B cell (primary cell): ENCODE data around the gene SEC16B. TPM values are rescaled to one million over a fixed set of nuclear protein-coding genes. Genes with fewer than 3 reads are reported as not detected.

ENCODE experiments used
- ATAC-seq: fragments of 200-7000 bp; cut with Tn5 transposase; one replicate; pipeline ENCODE4 v1.10.0; 2021; ENCODE audit warnings: low read depth, mild to moderate bottlenecking, moderate number of reproducible peaks, moderate library complexity
- CTCF ChIA-PET: fragments of 350-600 bp; sonication (Branson Sonifier 250); formaldehyde crosslinking; loops from one replicate; lab custom pipeline; 2021; ENCODE audit warnings: antibody characterized with exemption, inconsistent platforms; lab: Charles Lee
- POLR2A ChIA-PET: fragments of 350-600 bp; sonication (Branson Sonifier 250); formaldehyde crosslinking; loops from one replicate; lab custom pipeline; 2021; ENCODE audit warnings: antibody characterized with exemption; lab: Charles Lee
- DNase-seq: peaks from one replicate; pipeline ENCODE4 v3.0.0; 2013
- H2AFZ ChIP-seq: 2 replicates; pipeline ENCODE4 v1.6.1; 2012; ENCODE audit warnings: mild to moderate bottlenecking, low read depth, low read length; ENCODE audit not compliant: insufficient read depth, poor library complexity, severe bottlenecking
- H3K27ac ChIP-seq, 2 donors: 1 replicate in 1 of 2; 2 replicates in 1 of 2; pipeline ENCODE4 v1.5.1; 2012 to 2013; ENCODE audit warnings: low read length in 2 of 2, mild to moderate bottlenecking in 2 of 2, moderate library complexity in 1 of 2
- H3K27me3 ChIP-seq, 4 experiments: fragments of 200-600 bp in 1 of 4; sonication (generic) in 1 of 4; replicated peaks in 1 of 4; 1 replicate in 2 of 4; 2 replicates in 2 of 4; pipeline versions ENCODE4 v1.6.1 to v1.7.0; 2013 to 2016; ENCODE audit warnings: low read length in 3 of 4, mild to moderate bottlenecking in 2 of 4, mixed read lengths in 1 of 4, moderate library complexity in 1 of 4; ENCODE audit not compliant: insufficient read depth in 4 of 4, control insufficient read depth in 3 of 4; ENCODE audit errors: control extremely low read depth in 1 of 4
- H3K36me3 ChIP-seq, 2 experiments: replicated peaks in 1 of 2; 1 replicate in 1 of 2; 2 replicates in 1 of 2; pipeline versions ENCODE4 v1.6.1 to v1.7.1; 2013; ENCODE audit warnings: low read length in 1 of 2; ENCODE audit not compliant: insufficient read depth in 2 of 2, control insufficient read depth in 1 of 2; ENCODE audit errors: control extremely low read depth in 1 of 2, extremely low read depth in 1 of 2
- H3K4me1 ChIP-seq, 2 donors: fragments of 200-600 bp in 1 of 2; sonication (generic) in 1 of 2; 1 replicate in 1 of 2; 2 replicates in 1 of 2; pipeline versions ENCODE4 v1.5.1 to v1.6.1; 2013 to 2017; ENCODE audit warnings: low read length in 2 of 2; ENCODE audit not compliant: control insufficient read depth in 2 of 2, insufficient read depth in 2 of 2
- H3K4me2 ChIP-seq: replicated peaks from 2 replicates; pipeline ENCODE3; 2012; ENCODE audit warnings: mild to moderate bottlenecking, low read depth, low read length; ENCODE audit not compliant: poor library complexity, severe bottlenecking
- H3K4me3 ChIP-seq, 5 experiments: fragments of 200-600 bp in 1 of 5; sonication (generic) in 1 of 5; 1 replicate in 3 of 5; 2 replicates in 2 of 5; pipeline versions ENCODE4 v1.5.1 to v1.7.0; 2011 to 2016; ENCODE audit warnings: low read length in 4 of 5, mild to moderate bottlenecking in 4 of 5, low read depth in 2 of 5, control low read depth in 1 of 5, moderate library complexity in 1 of 5; ENCODE audit not compliant: insufficient read depth in 1 of 5; ENCODE audit errors: control extremely low read depth in 1 of 5, extremely low read depth in 1 of 5
- H3K79me2 ChIP-seq: fragments of 200-600 bp; sonication (generic); one replicate; pipeline ENCODE4 v1.6.0; 2016; ENCODE audit warnings: low read length; ENCODE audit not compliant: control insufficient read depth, insufficient read depth
- H3K9ac ChIP-seq: fragments of 200-600 bp; sonication (generic); 2 replicates; pipeline ENCODE4 v1.6.1; 2017; ENCODE audit warnings: mild to moderate bottlenecking, low read length, moderate library complexity
- H3K9me3 ChIP-seq, 3 donors: one replicate each; pipeline versions ENCODE4 v1.6.1 to v1.7.1; 2013; ENCODE audit warnings: low read length in 2 of 3; ENCODE audit not compliant: control insufficient read depth in 2 of 3, insufficient read depth in 1 of 3; ENCODE audit errors: control extremely low read depth in 1 of 3
- H4K20me1 ChIP-seq: 2 replicates; pipeline ENCODE4 v1.6.0; 2012; ENCODE audit warnings: mild to moderate bottlenecking, low read length; ENCODE audit not compliant: insufficient read depth, control insufficient read depth, poor library complexity, severe bottlenecking
- H3K27ac Mint-ChIP-seq: one replicate; pipeline ENCODE4 v1.8.0; 2021; ENCODE audit warnings: mixed read lengths
- H3K27me3 Mint-ChIP-seq: one replicate; pipeline ENCODE4 v1.8.0; 2021; ENCODE audit warnings: mixed read lengths
- H3K4me1 Mint-ChIP-seq: one replicate; pipeline ENCODE4 v1.8.0; 2021; ENCODE audit warnings: mixed read lengths
- H3K4me3 Mint-ChIP-seq: one replicate; pipeline ENCODE4 v1.8.0; 2021; ENCODE audit warnings: mixed read lengths
- H3K9me3 Mint-ChIP-seq: one replicate; pipeline ENCODE4 v1.8.0; 2022; ENCODE audit warnings: mixed read lengths; ENCODE audit not compliant: insufficient read depth
- CTCF ChIP-seq: fragments of 200-600 bp; IDR thresholded peaks from one replicate; pipeline ENCODE4 v1.8.0; 2022; ENCODE audit warnings: antibody characterized with exemption, mild to moderate bottlenecking
- EZH2 ChIP-seq: IDR thresholded peaks from 2 replicates; pipeline ENCODE4 v1.6.1; 2012; ENCODE audit warnings: borderline replicate concordance, low read depth, mild to moderate bottlenecking, moderate library complexity, low read length; ENCODE audit not compliant: insufficient read depth, poor library complexity, severe bottlenecking
- WGBS: methylation state at CpG from one replicate; pipeline ENCODE4 v1.1.5; 2013; ENCODE audit warnings: missing lambda C conversion rate; ENCODE audit not compliant: insufficient coverage; 5-methylcytosine and 5-hydroxymethylcytosine counted together
- intact Hi-C: fragments of 100-400 bp; cut with micrococcal nuclease; formaldehyde crosslinking; loops from one replicate; pipeline ENCODE4 v1.10.0; 2022
- polyA plus RNA-seq: library from polyadenylated mRNA; depleted of rRNA; stranded (reverse); fragments of >200 nt; gene quantifications from 2 replicates; pipeline ENCODE4 v1.2.3, GENCODE V29; 2012
- total RNA-seq, 2 donors: library from RNA; stranded (reverse); fragments of 120-200 nt in 1 of 2; gene quantifications; 1 replicate in 1 of 2; 2 replicates in 1 of 2; pipeline versions ENCODE4 v1.2.3 to v1.2.4, GENCODE V29; 2013 to 2022

The SEC16B gene
- total and polyA plus RNA-seq, 2 donors (not counting 1 experiment from before 2014, with no cell fraction given) = 0.03 to 0.10 TPM

GRCh38 chr1:177922209-177922608, 47.6 kb downstream of the SEC16B start:
- WGBS = 85% methylated on average over 3 of the region's 3 CpGs
- Histone ChIP-seq H2AFZ (no peak overlapping the region), H3K9me3 (no peaks in the 10 kb centered on the region), H3K27ac (no peak overlapping the region), H3K27me3 (no peaks in the 10 kb centered on the region), H3K9ac (no peak overlapping the region), H3K4me2 (no peak overlapping the region), H3K79me2 (no peaks in the 10 kb centered on the region), H4K20me1 (no peaks in the 10 kb centered on the region), H3K36me3 (no peaks in the 10 kb centered on the region), H3K4me1 (no peaks in the 10 kb centered on the region), H3K4me3 (no peak overlapping the region)
- intact Hi-C loops = no loop called here
- Mint-ChIP-seq H3K4me3 (no peak overlapping the region), H3K9me3 (no peaks in the 10 kb centered on the region), H3K4me1 (no peaks in the 10 kb centered on the region), H3K27me3 (peaks cover 17% of the 10 kb centered on the region), H3K27ac (no peak overlapping the region)
- no peak for TF ChIP-seq CTCF
- no peak for TF ChIP-seq EZH2
- no peak for ATAC-seq
- no peak for DNase-seq
- CTCF ChIA-PET = no interaction called here
- POLR2A ChIA-PET = no interaction called here

GRCh38 chr1:177921590-177921989, 48.3 kb downstream of the SEC16B start:
- no peak overlapping the region for H3K27ac Mint-ChIP-seq
- intact Hi-C loops = no loop called here
- H3K27me3 ChIP-seq = no peaks in the 10 kb centered on the region
- TF ChIP-seq EZH2 (no peak), CTCF (no peak)
- H3K4me3 Mint-ChIP-seq = no peak overlapping the region
- H3K4me1 Mint-ChIP-seq = no peaks in the 10 kb centered on the region
- WGBS = 88% methylated on average over 3 of the region's 4 CpGs
- H3K4me1 ChIP-seq = no peaks in the 10 kb centered on the region
- H3K27me3 Mint-ChIP-seq = peaks cover 17% of the 10 kb centered on the region
- no peak overlapping the region for H3K4me3 ChIP-seq
- no peaks in the 10 kb centered on the region for H3K9me3 Mint-ChIP-seq
- DNase-seq (no peak), ATAC-seq (no peak)
- H3K27ac ChIP-seq = no peak overlapping the region
- H3K79me2 ChIP-seq = no peaks in the 10 kb centered on the region
- no peak overlapping the region for H3K9ac ChIP-seq
- no peaks in the 10 kb centered on the region for H4K20me1 ChIP-seq
- H3K36me3 ChIP-seq = no peaks in the 10 kb centered on the region
- H3K4me2 ChIP-seq = no peak overlapping the region
- no peak overlapping the region for H2AFZ ChIP-seq
- POLR2A ChIA-PET = no interaction called here
- CTCF ChIA-PET = no interaction called here
- no peaks in the 10 kb centered on the region for H3K9me3 ChIP-seq
